ENCODE measurements around the gene PACS1. TPM values are rescaled to one million over a fixed set of nuclear protein-coding genes. Genes with fewer than 3 reads are reported as not detected.

PACS1 gene
- total RNA-seq, 1 experiment from 2014 or later = 91.8 TPM

DNA sequence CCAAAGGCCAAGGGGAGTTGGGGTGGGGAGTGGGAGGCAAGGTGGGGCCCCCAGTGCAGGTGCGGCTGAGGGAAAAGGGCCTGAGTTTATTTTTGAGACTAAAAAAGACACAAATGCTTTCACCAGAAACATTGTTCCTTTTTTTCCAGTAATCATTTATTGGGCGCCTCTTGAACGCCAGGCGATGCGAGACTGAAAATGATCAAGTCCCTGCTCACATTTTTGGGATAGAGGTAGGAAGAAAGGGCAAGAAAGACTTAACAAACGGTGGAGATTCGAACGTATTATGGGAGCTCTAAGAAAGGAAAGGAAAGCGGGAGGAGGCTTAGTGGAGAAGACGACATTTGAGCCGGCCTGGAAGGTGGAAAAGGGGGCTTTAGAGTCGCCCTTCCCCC lies 18.7 kb upstream of the PACS1 start:
- ChIA-PET POLR2A (interaction anchor here (1.4 kb wide), 1 partner anchor 49 kb away, joined by 9 read pairs; the partner anchor contains the start of gene BANF1), CTCF (interaction anchor here (0.9 kb wide), 1 partner anchor 38 kb away, joined by 3 read pairs; no protein-coding TSS in a partner anchor)
- BruUV-seq (replicated peaks) = TSS peak; percentile 89
- H3K27me3 ChIP-seq (ENCODE audit: control insufficient read depth, insufficient read depth, low read length) = no peaks in the 10 kb centered on the region
- H3K36me3 ChIP-seq (ENCODE audit: control insufficient read depth, insufficient read depth, low read length) = peaks cover 18% of the 10 kb centered on the region
- in situ Hi-C loops (cut with HindIII; ENCODE audit: low pct_unique_long_range_greater_than_20kb, low sequenced_read_pairs) = no loop called here
- peak overlapping the region; percentile 71 to 99 for H3K4me3 ChIP-seq (ENCODE audit: low read depth in 2 of 2, low read length in 2 of 2)
- peaks cover 18% of the 10 kb centered on the region for H3K4me1 ChIP-seq (ENCODE audit: control insufficient read depth, insufficient read depth, low read length)
- H3K27ac ChIP-seq (ENCODE audit: low read length) = peak overlapping the region; percentile 98
- no peak for ATAC-seq
- TF ChIP-seq POLR2AphosphoS5 (IDR thresholded peaks at IDR 0.05; ENCODE audit: low read depth, low read length) (no peak), TCF7L2 (IDR thresholded peaks at IDR 0.05; ENCODE audit: low read depth, low read length) (no peak), SIN3A (IDR thresholded peaks at IDR 0.05; ENCODE audit: borderline replicate concordance, insufficient read depth, low read depth, low read length) (no peak)
- TF ChIP-seq, protein P1, sequence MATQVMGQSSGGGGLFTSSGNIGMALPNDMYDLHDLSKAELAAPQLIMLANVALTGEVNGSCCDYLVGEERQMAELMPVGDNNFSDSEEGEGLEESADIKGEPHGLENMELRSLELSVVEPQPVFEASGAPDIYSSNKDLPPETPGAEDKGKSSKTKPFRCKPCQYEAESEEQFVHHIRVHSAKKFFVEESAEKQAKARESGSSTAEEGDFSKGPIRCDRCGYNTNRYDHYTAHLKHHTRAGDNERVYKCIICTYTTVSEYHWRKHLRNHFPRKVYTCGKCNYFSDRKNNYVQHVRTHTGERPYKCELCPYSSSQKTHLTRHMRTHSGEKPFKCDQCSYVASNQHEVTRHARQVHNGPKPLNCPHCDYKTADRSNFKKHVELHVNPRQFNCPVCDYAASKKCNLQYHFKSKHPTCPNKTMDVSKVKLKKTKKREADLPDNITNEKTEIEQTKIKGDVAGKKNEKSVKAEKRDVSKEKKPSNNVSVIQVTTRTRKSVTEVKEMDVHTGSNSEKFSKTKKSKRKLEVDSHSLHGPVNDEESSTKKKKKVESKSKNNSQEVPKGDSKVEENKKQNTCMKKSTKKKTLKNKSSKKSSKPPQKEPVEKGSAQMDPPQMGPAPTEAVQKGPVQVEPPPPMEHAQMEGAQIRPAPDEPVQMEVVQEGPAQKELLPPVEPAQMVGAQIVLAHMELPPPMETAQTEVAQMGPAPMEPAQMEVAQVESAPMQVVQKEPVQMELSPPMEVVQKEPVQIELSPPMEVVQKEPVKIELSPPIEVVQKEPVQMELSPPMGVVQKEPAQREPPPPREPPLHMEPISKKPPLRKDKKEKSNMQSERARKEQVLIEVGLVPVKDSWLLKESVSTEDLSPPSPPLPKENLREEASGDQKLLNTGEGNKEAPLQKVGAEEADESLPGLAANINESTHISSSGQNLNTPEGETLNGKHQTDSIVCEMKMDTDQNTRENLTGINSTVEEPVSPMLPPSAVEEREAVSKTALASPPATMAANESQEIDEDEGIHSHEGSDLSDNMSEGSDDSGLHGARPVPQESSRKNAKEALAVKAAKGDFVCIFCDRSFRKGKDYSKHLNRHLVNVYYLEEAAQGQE (IDR thresholded peaks at IDR 0.05; ENCODE audit: insufficient read depth in 1 of 2, low read depth in 2 of 2, low read length in 1 of 2) = no peak
- TF ChIP-seq, protein P2, sequence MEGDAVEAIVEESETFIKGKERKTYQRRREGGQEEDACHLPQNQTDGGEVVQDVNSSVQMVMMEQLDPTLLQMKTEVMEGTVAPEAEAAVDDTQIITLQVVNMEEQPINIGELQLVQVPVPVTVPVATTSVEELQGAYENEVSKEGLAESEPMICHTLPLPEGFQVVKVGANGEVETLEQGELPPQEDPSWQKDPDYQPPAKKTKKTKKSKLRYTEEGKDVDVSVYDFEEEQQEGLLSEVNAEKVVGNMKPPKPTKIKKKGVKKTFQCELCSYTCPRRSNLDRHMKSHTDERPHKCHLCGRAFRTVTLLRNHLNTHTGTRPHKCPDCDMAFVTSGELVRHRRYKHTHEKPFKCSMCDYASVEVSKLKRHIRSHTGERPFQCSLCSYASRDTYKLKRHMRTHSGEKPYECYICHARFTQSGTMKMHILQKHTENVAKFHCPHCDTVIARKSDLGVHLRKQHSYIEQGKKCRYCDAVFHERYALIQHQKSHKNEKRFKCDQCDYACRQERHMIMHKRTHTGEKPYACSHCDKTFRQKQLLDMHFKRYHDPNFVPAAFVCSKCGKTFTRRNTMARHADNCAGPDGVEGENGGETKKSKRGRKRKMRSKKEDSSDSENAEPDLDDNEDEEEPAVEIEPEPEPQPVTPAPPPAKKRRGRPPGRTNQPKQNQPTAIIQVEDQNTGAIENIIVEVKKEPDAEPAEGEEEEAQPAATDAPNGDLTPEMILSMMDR (IDR thresholded peaks at IDR 0.05) = no peak
- intact Hi-C loops (cut with micrococcal nuclease; ENCODE audit: unreplicated experiment) = no loop called here
- DNase-seq (ENCODE audit: low read depth, low spot score) = no peak
- no peaks in the 10 kb centered on the region for H3K9me3 ChIP-seq (ENCODE audit: control insufficient read depth, insufficient read depth, low read depth, low read length)

DNA sequence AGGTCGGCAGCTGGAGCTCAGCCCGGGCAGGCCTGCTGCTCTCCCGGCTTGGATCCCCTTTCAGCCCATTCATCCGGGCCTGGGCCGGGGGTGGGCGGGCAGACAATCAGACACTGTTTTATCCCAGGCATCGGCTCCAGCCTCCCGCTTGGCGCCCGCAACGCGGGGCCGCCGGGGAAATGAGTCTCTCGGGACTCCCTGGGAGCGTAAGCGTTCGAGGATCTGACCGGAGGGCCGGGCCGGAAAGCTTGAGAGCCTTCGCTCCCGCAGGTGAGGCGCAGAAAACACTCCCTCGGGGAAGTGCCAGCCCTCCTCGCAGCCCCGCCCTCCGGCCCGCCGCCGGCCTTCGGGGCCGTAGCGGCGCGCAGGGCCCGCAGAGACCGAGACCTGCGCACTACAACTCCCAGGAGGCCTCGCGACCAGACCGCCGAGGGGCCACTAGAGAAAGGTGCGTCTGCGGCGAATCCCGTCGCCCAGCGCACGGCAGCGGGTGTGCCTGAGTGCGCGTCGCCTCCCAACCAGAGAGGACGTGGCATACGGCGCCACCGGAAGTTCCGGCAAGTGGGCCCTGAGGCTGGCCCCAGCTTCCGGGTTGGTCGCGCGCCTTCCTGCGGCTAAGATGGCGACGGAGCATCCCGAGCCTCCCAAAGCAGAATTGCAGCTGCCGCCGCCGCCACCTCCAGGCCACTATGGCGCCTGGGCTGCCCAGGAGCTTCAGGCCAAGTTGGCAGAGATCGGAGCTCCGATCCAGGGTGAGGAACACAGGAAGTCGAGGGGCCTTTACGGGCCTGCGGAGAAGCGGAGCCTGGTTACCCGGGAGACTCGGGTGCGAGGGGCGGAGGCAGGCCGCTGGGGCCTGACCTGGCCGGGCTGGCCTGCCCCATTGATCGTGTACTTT lies 18.1 kb upstream of the PACS1 start, which contains the start of gene SF3B2:
SF3B2 (plus strand) TSS at position 599 of the 898 bp plus-strand sequence; CDS start at position 620, 21 bp downstream.
- intact Hi-C loops (cut with micrococcal nuclease; ENCODE audit: unreplicated experiment) = no loop called here
- no peaks in the 10 kb centered on the region for H3K9me3 ChIP-seq (ENCODE audit: control insufficient read depth, insufficient read depth, low read depth, low read length)
- POLR2A ChIA-PET = interaction anchor here (0.6 to 1.4 kb wide), 4 partner anchors 19 to 200 kb away, joined by 3 to 9 read pairs (median 5); partner anchors contain the start of gene BANF1
- H3K4me1 ChIP-seq (ENCODE audit: control insufficient read depth, insufficient read depth, low read length) = peaks cover 18% of the 10 kb centered on the region
- TF ChIP-seq TCF7L2 (IDR thresholded peaks at IDR 0.05; ENCODE audit: low read depth, low read length) (no peak; the same call in 1 of the 2 replicates), POLR2AphosphoS5 (IDR thresholded peaks at IDR 0.05; ENCODE audit: low read depth, low read length) (peak; percentile 91), SIN3A (IDR thresholded peaks at IDR 0.05; ENCODE audit: borderline replicate concordance, insufficient read depth, low read depth, low read length) (peak; percentile 88; the same call in 1 of the 2 replicates)
- TF ChIP-seq, protein P1 (IDR thresholded peaks at IDR 0.05; ENCODE audit: insufficient read depth in 1 of 2, low read depth in 2 of 2, low read length in 1 of 2) = 0 out of 4 replicates have a peak, but pooled peaks of 1 of the 2 experiments have one; percentile 51
- H3K27ac ChIP-seq (ENCODE audit: low read length) = peak within 1 kb of the TSS; percentile 98
- DNase-seq (ENCODE audit: low read depth, low spot score) (peak; percentile 93), ATAC-seq (peak; percentile 99)
- no peaks in the 10 kb centered on the region for H3K27me3 ChIP-seq (ENCODE audit: control insufficient read depth, insufficient read depth, low read length)
- peak within 1 kb of the TSS; percentile 99 for H3K4me3 ChIP-seq (ENCODE audit: low read depth in 2 of 2, low read length in 2 of 2)
- peaks cover 24% of the 10 kb centered on the region for H3K36me3 ChIP-seq (ENCODE audit: control insufficient read depth, insufficient read depth, low read length)
- BruUV-seq (replicated peaks) = no TSS peak
- CTCF ChIA-PET = interaction anchor here (0.5 to 1.0 kb wide), 5 partner anchors 19 to 1800 kb away, joined by 3 to 7 read pairs (median 6); no protein-coding TSS in a partner anchor
- in situ Hi-C loops (cut with HindIII; ENCODE audit: low pct_unique_long_range_greater_than_20kb, low sequenced_read_pairs) = no loop called here

All from Panc1 (cell line).